ENCODE results near the gene NXNL1. TPM values are rescaled to one million over a fixed set of nuclear protein-coding genes. Genes with fewer than 3 reads are reported as not detected.

The NXNL1 gene
- total and polyA plus RNA-seq, 9 of the 15 experiments (the other 6 are each of a cell fraction or from before 2014, with no cell fraction given), result not detected

GRCh38 chr19:17456127-17456526, 4.6 kb downstream of the NXNL1 start:
- DNase-seq (ENCODE audit: extremely low read depth in 1 of 4, low spot score in 3 of 4), result no peak
- no peaks in the 10 kb centered on the region for H4K20me1 ChIP-seq (replicated peaks; ENCODE audit: control insufficient read depth, insufficient read depth, low read length)
- no peaks in the 10 kb centered on the region for H3K36me3 ChIP-seq (ENCODE audit: control insufficient read depth, insufficient read depth, low read length)
- peaks cover 5 to 23% of the 10 kb centered on the region in 2 experiments; a peak in 4 of 5 replicates for H3K27me3 ChIP-seq (ENCODE audit: control insufficient read depth in 2 of 2, insufficient read depth in 2 of 2, low read length in 2 of 2)
- H3K79me2 ChIP-seq (ENCODE audit: control insufficient read depth, insufficient read depth, low read length), result no peaks in the 10 kb centered on the region
- intact Hi-C loops (cut with micrococcal nuclease) (loop anchor here (10.0 kb wide), 1 partner anchor 219 kb away; no protein-coding TSS in a partner anchor), in situ Hi-C loops (cut with MboI) (no loop called here)
- CTCF ChIA-PET (ENCODE audit: low intra/inter-chr PET ratio), result no interaction called here
- peaks cover 0 to 22% of the 10 kb centered on the region in 2 experiments; a peak in 3 of 5 replicates for H3K4me1 ChIP-seq (replicated peaks in 1 of 2; ENCODE audit: control insufficient read depth in 2 of 2, insufficient read depth in 2 of 2, low read length in 2 of 2)
- 51% methylated on average over 11 of the region's 11 CpGs for WGBS (ENCODE audit: insufficient coverage, low coverage, missing lambda C conversion rate)
- FAIRE-seq, result no peak
- no peak overlapping the region for H2AFZ ChIP-seq (ENCODE audit: low read depth, low read length)
- no peaks in the 10 kb centered on the region for H3K9me1 ChIP-seq (ENCODE audit: control insufficient read depth, insufficient read depth, low read length)
- BruUV-seq (replicated peaks), result no TSS peak
- no peak overlapping the region for H3K4me3 ChIP-seq
- no peak for ATAC-seq
- no peaks in the 10 kb centered on the region for H3K9me3 ChIP-seq (replicated peaks; ENCODE audit: control insufficient read depth, insufficient read depth, low read depth, low read length)
- no peak overlapping the region for H3K4me2 ChIP-seq (ENCODE audit: insufficient read depth, low read length)
- H3K27ac ChIP-seq (ENCODE audit: extremely low read depth, low read depth, low read length), result no peak overlapping the region
- H3K9ac ChIP-seq (ENCODE audit: insufficient read depth in 1 of 2, low read depth in 2 of 2, low read length in 2 of 2), result no peak overlapping the region
- POLR2A ChIA-PET, result no interaction called here
- TF ChIP-seq KAT8 (IDR thresholded peaks at IDR 0.05; ENCODE audit: low read depth) (no peak), NCOA2 (IDR thresholded peaks at IDR 0.05; ENCODE audit: partially characterized antibody in 2 of 2) (no peak), SAP30 (IDR thresholded peaks at IDR 0.05; ENCODE audit: borderline replicate concordance, insufficient read depth, low read depth, low read length, poor library complexity, severe bottlenecking) (no peak), IFI16 (CRISPR knock-in tag; IDR thresholded peaks at IDR 0.05) (no peak), ZNF347 (CRISPR knock-in tag; IDR thresholded peaks at IDR 0.05; ENCODE audit: low read depth) (no peak), ZNF584 (CRISPR knock-in tag; IDR thresholded peaks at IDR 0.05; ENCODE audit: low read depth) (no peak), ZNF707 (CRISPR knock-in tag; conservative IDR thresholded peaks at IDR 0.05) (no peak), WHSC1 (IDR thresholded peaks at IDR 0.05; ENCODE audit: low read length) (no peak), HNRNPLL (IDR thresholded peaks at IDR 0.05; ENCODE audit: low read depth, low read length, poor library complexity, severe bottlenecking) (no peak), NFYB (IDR thresholded peaks at IDR 0.05; ENCODE audit: extremely low read depth, insufficient read length) (no peak), TRIM28 (IDR thresholded peaks at IDR 0.05) (no peak), SMARCA5 (IDR thresholded peaks at IDR 0.05) (no peak), NR2F6 (CRISPR knock-in tag; IDR thresholded peaks at IDR 0.05) (no peak), TAF7 (tag; IDR thresholded peaks at IDR 0.05) (no peak), MNT (conservative IDR thresholded peaks at IDR 0.05) (no peak), THAP7 (CRISPR knock-in tag; IDR thresholded peaks at IDR 0.05) (no peak), ZNF253 (CRISPR knock-in tag; conservative IDR thresholded peaks at IDR 0.05) (no peak), SNRNP70 (optimal IDR thresholded peaks at IDR 0.05; ENCODE audit: low read depth, low read length) (no peak), MYBL2 (IDR thresholded peaks at IDR 0.05; ENCODE audit: low read depth) (no peak), MYBL2 (CRISPR knock-in tag; IDR thresholded peaks at IDR 0.05; ENCODE audit: borderline replicate concordance) (no peak), HDAC6 (IDR thresholded peaks at IDR 0.05; ENCODE audit: low read depth, low read length) (no peak)
